ENCODE results near the gene APC2.

DNA sequence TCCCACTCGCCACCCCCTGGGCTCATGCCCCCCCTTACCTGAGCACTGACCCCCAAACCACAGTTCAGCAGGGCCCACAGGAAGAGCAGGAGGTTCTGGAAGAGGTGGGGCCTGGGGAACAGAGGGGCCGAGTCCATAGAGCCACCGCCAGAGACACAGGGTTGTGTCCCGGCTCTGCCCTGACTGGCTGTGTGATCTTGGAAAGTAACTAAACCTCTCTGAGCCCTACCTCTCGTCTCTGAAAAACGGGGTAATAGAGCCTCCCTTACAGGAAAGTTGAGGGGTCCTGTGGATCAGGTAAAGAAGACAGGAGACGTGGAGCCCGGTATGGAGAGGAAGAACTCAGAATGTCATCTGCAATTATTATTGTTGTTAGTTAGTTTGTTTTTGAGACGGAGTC, 60.9 kb downstream of the APC2 start:
- TF ChIP-seq, protein P1, sequence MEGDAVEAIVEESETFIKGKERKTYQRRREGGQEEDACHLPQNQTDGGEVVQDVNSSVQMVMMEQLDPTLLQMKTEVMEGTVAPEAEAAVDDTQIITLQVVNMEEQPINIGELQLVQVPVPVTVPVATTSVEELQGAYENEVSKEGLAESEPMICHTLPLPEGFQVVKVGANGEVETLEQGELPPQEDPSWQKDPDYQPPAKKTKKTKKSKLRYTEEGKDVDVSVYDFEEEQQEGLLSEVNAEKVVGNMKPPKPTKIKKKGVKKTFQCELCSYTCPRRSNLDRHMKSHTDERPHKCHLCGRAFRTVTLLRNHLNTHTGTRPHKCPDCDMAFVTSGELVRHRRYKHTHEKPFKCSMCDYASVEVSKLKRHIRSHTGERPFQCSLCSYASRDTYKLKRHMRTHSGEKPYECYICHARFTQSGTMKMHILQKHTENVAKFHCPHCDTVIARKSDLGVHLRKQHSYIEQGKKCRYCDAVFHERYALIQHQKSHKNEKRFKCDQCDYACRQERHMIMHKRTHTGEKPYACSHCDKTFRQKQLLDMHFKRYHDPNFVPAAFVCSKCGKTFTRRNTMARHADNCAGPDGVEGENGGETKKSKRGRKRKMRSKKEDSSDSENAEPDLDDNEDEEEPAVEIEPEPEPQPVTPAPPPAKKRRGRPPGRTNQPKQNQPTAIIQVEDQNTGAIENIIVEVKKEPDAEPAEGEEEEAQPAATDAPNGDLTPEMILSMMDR (IDR thresholded peaks at IDR 0.05; ENCODE audit: low read depth, low read length): no peak
- TF ChIP-seq EZH2phosphoT487 (IDR thresholded peaks at IDR 0.05; ENCODE audit: low read depth): no peak
